Motor neuron (in vitro differentiated cells): ENCODE results near the gene SLC35E1. TPM values are rescaled to one million over a fixed set of nuclear protein-coding genes. Genes with fewer than 3 reads are reported as not detected.
"Not testable (repeated sequence)": the region's sequence is repeated elsewhere in the genome, so short reads cannot be mapped to it uniquely, and the experiment has no call there.

Experiments
- ATAC-seq, 8 experiments: fragments of 200-7000 bp; cut with Tn5 transposase; replicated peaks in 6 of 8; 2 replicates each; pipeline ENCODE4 v1.8.0; 2021; ENCODE audit warnings: mild to moderate bottlenecking in 8 of 8, moderate library complexity in 8 of 8
- H3K27ac ChIP-seq, 2 donors: fragments of 250-450 bp; sonication (Bioruptor Pico); 2 replicates each; pipeline ENCODE4 v1.9.0; 2021; ENCODE audit warnings: antibody characterized with exemption in 2 of 2, mild to moderate bottlenecking in 2 of 2, moderate library complexity in 1 of 2
- H3K4me1 ChIP-seq, 2 donors: fragments of 250-450 bp; sonication (Bioruptor Pico); replicated peaks in 1 of 2; 2 replicates each; pipeline ENCODE4 v1.6.1; 2021; ENCODE audit warnings: antibody characterized with exemption in 2 of 2, mild to moderate bottlenecking in 2 of 2, moderate library complexity in 1 of 2
- H3K4me3 ChIP-seq, 5 donors: fragments of 250-450 bp; sonication (Bioruptor Pico); 2 replicates each; pipeline ENCODE4 v1.9.0; 2021; ENCODE audit warnings: antibody characterized with exemption in 5 of 5, mild to moderate bottlenecking in 5 of 5, moderate library complexity in 4 of 5
- WGBS, 10 experiments: fragments of 450-650 bp; shearing (Covaris generic); methylation state at CpG; one replicate each; pipeline ENCODE4 v1.0.0; 2022; 5-methylcytosine and 5-hydroxymethylcytosine counted together
- in situ Hi-C, 9 experiments: fragments of 400-800 bp; cut with MboI; loops; one replicate each; pipeline ENCODE4 v1.15.0; 2021; ENCODE audit warnings: low sequenced_read_pairs in 9 of 9, low pct_unique_long_range_greater_than_20kb in 2 of 9; ENCODE audit not compliant: unreplicated experiment in 9 of 9
- total RNA-seq, 8 experiments: library from RNA; unstranded; fragments of 300-600 nt; gene quantifications; 2 replicates each; pipeline versions ENCODE4 v1.2.3 to v1.2.4, GENCODE V29; 2022

Gene SLC35E1
- total RNA-seq, 8 experiments from 2014 or later = 19.5 to 37.4 (median 29.2) TPM

DNA sequence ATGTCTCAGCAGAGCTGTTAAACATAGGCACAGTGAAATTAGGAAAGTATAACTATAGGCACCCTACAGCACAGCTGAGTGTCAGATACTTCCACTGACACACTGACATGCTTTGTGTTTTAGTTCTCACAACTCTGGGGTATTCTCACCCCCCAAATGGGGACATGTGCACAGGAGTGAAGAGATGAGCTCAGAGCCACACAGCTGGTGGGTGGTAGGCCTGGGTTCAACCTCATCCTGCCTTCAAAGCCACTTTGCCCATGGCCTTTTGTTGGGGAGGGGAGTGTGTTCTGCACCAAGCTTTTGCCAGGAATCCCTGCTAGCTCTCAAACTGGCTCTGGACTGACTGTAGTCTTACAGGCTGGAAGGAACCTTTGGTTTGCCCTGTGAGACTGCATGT is 1.7 kb upstream of the SLC35E1 start:
- H3K4me3 ChIP-seq = peak overlapping the region; percentile 66 to 88 (median 74)
- no peak overlapping the region for H3K27ac ChIP-seq
- ATAC-seq = no peak

DNA sequence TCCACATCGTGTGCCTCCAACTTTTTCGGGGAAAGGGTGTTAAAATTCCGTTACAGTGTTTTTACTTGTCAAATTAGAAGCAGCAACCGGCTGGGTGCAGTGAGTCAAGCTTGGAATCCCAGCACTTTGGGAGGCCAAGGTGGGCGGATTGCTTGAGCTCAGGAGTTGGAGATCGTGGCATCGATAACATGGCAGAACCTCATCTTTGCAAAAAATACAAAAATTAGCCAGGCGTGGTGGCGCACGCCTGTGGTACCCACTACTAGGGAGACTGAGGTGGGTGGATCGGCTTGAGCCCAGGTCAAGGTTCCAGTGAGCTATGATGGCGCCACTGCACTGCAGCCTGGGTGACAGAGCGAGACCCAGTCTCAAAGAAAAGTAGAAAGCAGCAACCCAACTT is 1.1 kb upstream of the SLC35E1 start:
- no peak for ATAC-seq
- H3K4me1 ChIP-seq = peaks cover 14 to 30% of the 10 kb centered on the region in 2 donors
- in situ Hi-C loops = loop anchor here in 1 of 9 experiments (10.0 kb wide), 1 partner anchor 52 kb away; the partner anchor contains the start of gene MED26
- WGBS, 10 experiments = 0 to 80% (median 67%) methylated on average over 1 to 11 of the region's 13 CpGs; no CpG with 5 or more reads in 1 of the 10 experiments
- peak overlapping the region; percentile 66 to 88 (median 74) for H3K4me3 ChIP-seq
- H3K27ac ChIP-seq = peak overlapping the region; percentile 88 to 96

More for the DNA sequence above, 1.7 kb upstream of the SLC35E1 start:
- peaks cover 14 to 30% of the 10 kb centered on the region in 2 donors for H3K4me1 ChIP-seq
- in situ Hi-C loops = loop anchor here in 1 of 9 experiments (10.0 kb wide), 1 partner anchor 51 kb away; the partner anchor contains the start of gene MED26

GRCh38 chr19:16571822-16572331 is 338 bp downstream of the SLC35E1 start:
- WGBS, 10 experiments = 0 to 2% (median 1%) methylated on average over 2 to 27 of the region's 75 CpGs; no CpG with 5 or more reads in 7 of the 10 experiments
- Histone ChIP-seq H3K4me1 (peaks cover 14 to 30% of the 10 kb centered on the region in 2 donors), H3K27ac (peak overlapping the region; percentile 77 to 89), H3K4me3 (peak overlapping the region; percentile 66 to 88 (median 74))
- peak in 3 of 8 experiments; percentile 22 to 49 (median 28) for ATAC-seq
- in situ Hi-C loops = loop anchor here in 1 of 9 experiments (10.0 kb wide), 1 partner anchor 53 kb away; the partner anchor contains the start of gene MED26

DNA sequence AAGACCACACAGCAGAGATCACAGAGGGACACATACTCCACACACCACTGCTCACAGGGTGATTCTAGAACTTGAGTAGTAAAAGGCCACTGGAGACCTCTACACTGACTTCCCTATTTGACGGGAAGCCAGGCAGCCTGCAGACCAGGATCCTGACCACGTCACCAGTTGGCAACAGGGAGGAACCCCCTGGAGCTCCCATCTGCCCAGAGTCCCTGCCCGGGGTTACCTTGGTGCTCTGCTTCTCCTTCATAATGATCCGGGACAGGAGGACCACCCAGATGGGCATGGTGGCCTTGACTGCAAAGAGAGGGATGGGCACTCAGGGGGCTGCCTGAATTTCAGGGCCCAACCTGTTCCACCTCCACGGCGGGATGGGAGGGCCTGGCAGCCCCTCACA is 932 bp downstream of the SLC35E1 start:
- Histone ChIP-seq H3K4me1 (peaks cover 14 to 30% of the 10 kb centered on the region in 2 donors), H3K27ac (peak overlapping the region; percentile 77 to 89), H3K4me3 (peak overlapping the region; percentile 66 to 88 (median 74))
- ATAC-seq = no peak
- 10 to 38% (median 20%) methylated on average over 1 to 4 of the region's 6 CpGs; no CpG with 5 or more reads in 5 of the 10 experiments for WGBS, 10 experiments
- in situ Hi-C loops = loop anchor here in 1 of 9 experiments (10.0 kb wide), 1 partner anchor 54 kb away; the partner anchor contains the start of gene MED26

DNA sequence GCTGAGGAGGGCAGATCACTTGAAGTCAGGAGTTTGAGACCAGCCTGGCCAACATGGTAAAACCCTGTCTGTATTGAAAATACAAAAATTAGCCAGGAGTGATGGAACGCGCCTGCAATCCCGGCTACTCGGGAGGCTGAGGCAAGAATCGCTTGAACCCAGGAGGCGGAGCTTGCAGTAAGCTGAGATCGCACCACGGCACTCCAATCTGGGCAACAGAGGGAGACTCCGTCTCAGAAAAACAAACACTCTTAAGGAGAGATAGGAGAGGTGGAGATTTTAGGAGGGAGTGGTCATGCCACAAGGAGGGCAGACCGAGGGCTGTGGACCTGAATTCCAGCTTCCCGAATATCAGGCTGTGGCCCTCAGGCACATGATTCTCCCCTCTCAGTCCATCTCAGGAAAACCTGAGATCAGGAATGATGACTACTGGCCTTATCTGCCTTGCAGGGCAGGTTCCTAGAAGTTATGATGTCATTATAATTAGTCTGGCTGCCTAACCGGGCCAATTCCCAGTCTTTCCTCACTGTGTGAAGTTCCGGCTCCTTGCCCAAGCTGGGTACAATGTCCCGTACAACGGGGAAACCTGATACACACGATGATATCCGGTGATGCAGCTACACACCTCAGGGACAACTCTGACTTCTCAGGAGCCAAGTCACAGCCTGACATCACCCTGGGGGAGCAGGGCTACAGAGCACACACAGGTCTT is 2.5 kb downstream of the SLC35E1 start:
- Histone ChIP-seq H3K4me3 (no peak overlapping the region), H3K4me1 (peaks cover 14 to 28% of the 10 kb centered on the region in 2 donors), H3K27ac (no peak overlapping the region)
- ATAC-seq = no peak
- WGBS, 10 experiments = 74 to 97% (median 85%) methylated on average over 2 to 15 of the region's 17 CpGs; no CpG with 5 or more reads in 3 of the 10 experiments
- in situ Hi-C loops = loop anchor here in 1 of 9 experiments (10.0 kb wide), 1 partner anchor 55 kb away; the partner anchor contains the start of gene MED26

GRCh38 chr19:16566702-16567101 is 5.5 kb downstream of the SLC35E1 start:
- Histone ChIP-seq H3K4me1 (peaks cover 2 to 12% of the 10 kb centered on the region in 2 donors), H3K27ac (no peak overlapping the region), H3K4me3 (no peak overlapping the region)
- ATAC-seq = no peak
- in situ Hi-C loops = no loop called here
- 69 to 100% (median 89%) methylated on average over 1 to 5 of the region's 5 CpGs; no CpG with 5 or more reads in 1 of the 10 experiments for WGBS, 10 experiments

DNA sequence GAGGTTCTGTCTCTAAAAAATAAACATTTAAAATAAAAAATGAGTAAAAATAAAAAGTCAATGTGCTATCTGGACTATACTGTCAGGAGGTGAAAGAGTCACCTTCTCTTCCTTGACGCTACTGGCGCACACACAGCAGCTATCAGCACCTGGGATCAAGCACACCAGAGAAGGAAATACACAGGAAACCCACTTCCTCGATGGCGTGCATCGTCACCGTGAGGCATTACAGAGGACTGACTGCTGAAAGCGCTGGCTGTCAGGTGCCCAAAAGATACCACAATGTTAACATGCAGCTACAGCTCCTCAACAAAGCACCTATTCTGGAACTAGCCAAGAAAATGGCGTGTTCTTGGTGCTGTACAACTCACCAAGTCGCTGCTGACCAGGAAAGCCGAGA is 6.1 kb downstream of the SLC35E1 start:
- 50 to 100% (median 98%) methylated on average over 1 to 10 of the region's 10 CpGs; no CpG with 5 or more reads in 2 of the 10 experiments for WGBS, 10 experiments
- ATAC-seq = no peak
- Histone ChIP-seq H3K4me3 (no peak overlapping the region), H3K27ac (no peak overlapping the region), H3K4me1 (peaks cover 2 to 9% of the 10 kb centered on the region in 2 donors)
- in situ Hi-C loops = no loop called here

- in situ Hi-C loops = no loop called here
- Histone ChIP-seq H3K4me1 (no peaks in the 10 kb centered on the region), H3K27ac (no peak overlapping the region), H3K4me3 (no peak overlapping the region)
- no peak for ATAC-seq
- WGBS, 10 experiments = 80 to 100% (median 94%) methylated on average over 1 to 7 of the region's 7 CpGs
Observed at GRCh38 chr19:16564842-16565241, 7.4 kb downstream of the SLC35E1 start.

DNA sequence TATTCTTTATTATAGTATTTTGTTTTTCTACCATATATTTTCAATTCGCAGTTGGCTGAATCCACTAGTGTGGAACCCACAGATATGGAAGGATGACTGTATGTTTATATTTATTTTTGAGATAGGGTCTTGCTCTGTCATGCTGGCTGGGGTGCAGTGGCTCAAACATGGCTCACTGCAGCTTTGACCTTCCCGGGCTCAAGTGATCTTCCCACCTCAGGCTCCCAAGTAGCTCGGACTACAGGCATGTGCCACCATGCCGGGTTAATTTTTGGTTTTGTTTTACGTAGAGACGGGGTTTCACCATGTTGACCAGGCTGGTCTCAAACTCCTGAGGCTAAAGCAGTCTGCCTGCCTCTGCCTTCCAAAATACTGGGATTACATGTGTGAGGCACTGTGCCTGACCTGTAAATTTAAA is 9.6 kb downstream of the SLC35E1 start:
- ATAC-seq = no peak
- in situ Hi-C loops = no loop called here
- 75 to 100% (median 92%) methylated on average over 1 to 6 of the region's 6 CpGs; no CpG with 5 or more reads in 1 of the 10 experiments for WGBS, 10 experiments
- Histone ChIP-seq H3K4me1 (no peaks in the 10 kb centered on the region), H3K27ac (no peak overlapping the region), H3K4me3 (no peak overlapping the region)

- ATAC-seq = no peak
- H3K27ac ChIP-seq = no peak overlapping the region
- H3K4me3 ChIP-seq = no peak overlapping the region
- H3K4me1 ChIP-seq = no peaks in the 10 kb centered on the region
- WGBS, 10 experiments = 96 to 100% (median 100%) methylated on average over 1 to 5 of the region's 8 CpGs; no CpG with 5 or more reads in 6 of the 10 experiments
- in situ Hi-C loops = no loop called here
Observed at GRCh38 chr19:16561382-16561781, 10.8 kb downstream of the SLC35E1 start.

- H3K4me1 ChIP-seq = no peaks in the 10 kb centered on the region
- H3K4me3 ChIP-seq = no peak overlapping the region
- H3K27ac ChIP-seq = no peak overlapping the region
- in situ Hi-C loops = no loop called here
- 72 to 100% (median 95%) methylated on average over 1 to 10 of the region's 10 CpGs; no CpG with 5 or more reads in 1 of the 10 experiments for WGBS, 10 experiments
- peak in 1 of 8 experiments; percentile 69 for ATAC-seq
Observed at GRCh38 chr19:16559780-16560276, 12.4 kb downstream of the SLC35E1 start.

GRCh38 chr19:16554776-16555175 is 17.4 kb downstream of the SLC35E1 start:
- H3K4me1 ChIP-seq = no peaks in the 10 kb centered on the region

GRCh38 chr19:16551902-16552301 is 20.3 kb downstream of the SLC35E1 start:
- H3K4me1 ChIP-seq, H3K27ac ChIP-seq, in situ Hi-C loops, ATAC-seq, H3K4me3 ChIP-seq: not testable (repeated sequence)
- WGBS, 10 experiments = 90 to 100% (median 100%) methylated on average over 1 to 6 of the region's 6 CpGs; no CpG with 5 or more reads in 1 of the 10 experiments

More at GRCh38 chr19:16554776-16555175, 17.4 kb downstream of the SLC35E1 start:
- 83 to 100% (median 90%) methylated on average over 1 to 6 of the region's 8 CpGs; no CpG with 5 or more reads in 4 of the 10 experiments for WGBS, 10 experiments
- no peak overlapping the region for H3K27ac ChIP-seq
- H3K4me3 ChIP-seq = no peak overlapping the region
- in situ Hi-C loops = no loop called here
- ATAC-seq = no peak
